ENCODE data around the gene LDLRAP1. TPM values are rescaled to one million over a fixed set of nuclear protein-coding genes. Genes with fewer than 3 reads are reported as not detected.
"Not testable (repeated sequence)": the region's sequence is repeated elsewhere in the genome, so short reads cannot be mapped to it uniquely, and the experiment has no call there.

Gene LDLRAP1
- total RNA-seq, 4 donors from 2014 or later = 1.2 to 26.6 (median 7.7) TPM

GRCh38 chr1:25599969-25600610, 56.7 kb downstream of the LDLRAP1 start:
- DNase-seq = no peak
- H3K9me3 ChIP-seq = no peaks in the 10 kb centered on the region
- intact Hi-C loops (cut with DNase I; ENCODE audit: low total_unique reads) = no loop called here
- H3K27me3 ChIP-seq = no peaks in the 10 kb centered on the region
- H3K36me3 ChIP-seq = no peaks in the 10 kb centered on the region
- H3K27ac ChIP-seq = no peak overlapping the region
- no peak overlapping the region for H3K4me3 ChIP-seq
- TF ChIP-seq CTCF (IDR thresholded peaks at IDR 0.05) = no peak
- TF ChIP-seq POLR2A (IDR thresholded peaks at IDR 0.05) = no peak
- no peaks in the 10 kb centered on the region for H3K4me1 ChIP-seq

- H3K27ac ChIP-seq; DNase-seq; H3K27me3 ChIP-seq; intact Hi-C loops (cut with DNase I; ENCODE audit: low total_unique reads); H3K4me3 ChIP-seq; H3K9me3 ChIP-seq; H3K36me3 ChIP-seq; H3K4me1 ChIP-seq: not testable (repeated sequence)
These were observed 57.7 kb downstream of the LDLRAP1 start for GRCh38 chr1:25600971-25601699.

- H3K9me3 ChIP-seq, H3K36me3 ChIP-seq, H3K27ac ChIP-seq: not testable (repeated sequence)
These were observed 60.6 kb downstream of the LDLRAP1 start for GRCh38 chr1:25603779-25604538.

GRCh38 chr1:25607123-25607522, 63.7 kb downstream of the LDLRAP1 start:
- DNase-seq = no peak
- intact Hi-C loops (cut with DNase I; ENCODE audit: low total_unique reads) = loop anchor here (5.0 kb wide), 1 partner anchor 205 kb away; no protein-coding TSS in a partner anchor
- TF ChIP-seq CTCF (IDR thresholded peaks at IDR 0.05) = no peak
- no peak for TF ChIP-seq POLR2A (IDR thresholded peaks at IDR 0.05)
- Histone ChIP-seq H3K36me3 (no peaks in the 10 kb centered on the region), H3K4me3 (no peak overlapping the region), H3K4me1 (no peaks in the 10 kb centered on the region), H3K27ac (no peak overlapping the region), H3K9me3 (no peaks in the 10 kb centered on the region), H3K27me3 (no peaks in the 10 kb centered on the region)

More at GRCh38 chr1:25603779-25604538, 60.6 kb downstream of the LDLRAP1 start:
- H3K4me3 ChIP-seq; DNase-seq; H3K27me3 ChIP-seq; intact Hi-C loops (cut with DNase I; ENCODE audit: low total_unique reads); H3K4me1 ChIP-seq: not testable (repeated sequence)

- DNase-seq = peak; percentile 83 to 89
- TF ChIP-seq POLR2A (IDR thresholded peaks at IDR 0.05) (no peak), CTCF (IDR thresholded peaks at IDR 0.05) (peak; percentile 87 to 97 (median 91))
- Histone ChIP-seq H3K4me3 (no peak overlapping the region), H3K27me3 (no peaks in the 10 kb centered on the region), H3K36me3 (no peaks in the 10 kb centered on the region), H3K27ac (no peak overlapping the region), H3K4me1 (no peaks in the 10 kb centered on the region), H3K9me3 (no peaks in the 10 kb centered on the region)
- intact Hi-C loops (cut with DNase I; ENCODE audit: low total_unique reads) = loop anchor here (5.0 kb wide), 1 partner anchor 204 kb away; no protein-coding TSS in a partner anchor
These were observed 65.2 kb downstream of the LDLRAP1 start for GRCh38 chr1:25608488-25609178.
